Mesothelial cell of epicardium (in vitro differentiated cells): ENCODE results near the gene SAMD1. TPM values are rescaled to one million over a fixed set of nuclear protein-coding genes. Genes with fewer than 3 reads are reported as not detected.

ENCODE experiments used
- DNase-seq, 2 experiments: peaks; one replicate each; pipeline ENCODE4 v3.0.0; 2021; ENCODE audit warnings: low spot score in 2 of 2; ENCODE audit not compliant: unreplicated experiment in 2 of 2
- H3K27ac Mint-ChIP-seq: 2 replicates; pipeline ENCODE4 v1.8.0; 2021; ENCODE audit warnings: mixed read lengths
- H3K27me3 Mint-ChIP-seq: 2 replicates; pipeline ENCODE4 v1.8.0; 2021; ENCODE audit warnings: low read depth, mixed read lengths
- H3K36me3 Mint-ChIP-seq: 2 replicates; pipeline ENCODE4 v1.8.0; 2021; ENCODE audit warnings: mixed read lengths
- H3K4me1 Mint-ChIP-seq: 2 replicates; pipeline ENCODE4 v1.8.0; 2021; ENCODE audit warnings: mixed read lengths
- H3K4me3 Mint-ChIP-seq: 2 replicates; pipeline ENCODE4 v1.8.0; 2021; ENCODE audit warnings: mild to moderate bottlenecking, moderate library complexity, mixed read lengths
- H3K9me3 Mint-ChIP-seq: 2 replicates; pipeline ENCODE4 v1.8.0; 2021; ENCODE audit warnings: mixed read lengths
- total RNA-seq: library from RNA; stranded (reverse); gene quantifications from 3 replicates; pipeline ENCODE4 v1.2.1, GENCODE V29; 2021
- TF ChIP-seq, protein P1 (sequence below): fragments of 200-600 bp; sonication (generic); IDR thresholded peaks from one replicate; pipeline ENCODE4 v1.5.0; 2021; ENCODE audit warnings: antibody characterized with exemption; ENCODE audit not compliant: unreplicated experiment

SAMD1 gene
- total RNA-seq, 1 donor from 2014 or later = 74.0 TPM

DNA sequence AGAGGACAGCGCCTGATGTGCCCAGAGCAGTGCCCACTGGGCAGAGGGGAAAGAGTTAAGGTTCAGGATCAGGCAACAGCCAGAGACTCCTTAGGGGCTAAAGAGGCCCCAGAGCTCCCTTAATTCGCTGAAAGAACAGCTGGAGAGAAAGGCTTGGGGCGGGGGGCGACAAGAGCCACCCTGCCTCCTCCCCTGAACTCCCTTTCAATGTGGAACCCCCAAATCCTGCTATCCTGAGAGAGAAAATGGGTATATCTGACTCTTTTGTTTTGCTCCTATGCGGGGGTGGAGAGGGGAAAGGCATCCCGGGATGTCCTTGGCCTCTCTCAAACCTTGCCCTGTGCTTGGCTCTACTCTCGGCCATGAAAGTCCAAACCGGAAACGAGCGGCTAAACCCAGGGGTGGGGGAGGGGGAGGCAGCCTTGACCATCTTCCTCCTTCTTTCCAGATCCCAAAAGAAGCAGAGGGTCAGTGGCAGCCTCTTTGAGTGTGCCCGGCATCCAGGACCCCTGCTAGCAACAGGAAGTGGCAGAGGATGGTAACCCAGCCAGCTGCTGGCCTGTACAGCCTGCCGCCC is 22.3 kb upstream of the SAMD1 start:
- no peaks in the 10 kb centered on the region for H3K36me3 Mint-ChIP-seq
- H3K27ac Mint-ChIP-seq = peak overlapping the region; percentile 87

DNA sequence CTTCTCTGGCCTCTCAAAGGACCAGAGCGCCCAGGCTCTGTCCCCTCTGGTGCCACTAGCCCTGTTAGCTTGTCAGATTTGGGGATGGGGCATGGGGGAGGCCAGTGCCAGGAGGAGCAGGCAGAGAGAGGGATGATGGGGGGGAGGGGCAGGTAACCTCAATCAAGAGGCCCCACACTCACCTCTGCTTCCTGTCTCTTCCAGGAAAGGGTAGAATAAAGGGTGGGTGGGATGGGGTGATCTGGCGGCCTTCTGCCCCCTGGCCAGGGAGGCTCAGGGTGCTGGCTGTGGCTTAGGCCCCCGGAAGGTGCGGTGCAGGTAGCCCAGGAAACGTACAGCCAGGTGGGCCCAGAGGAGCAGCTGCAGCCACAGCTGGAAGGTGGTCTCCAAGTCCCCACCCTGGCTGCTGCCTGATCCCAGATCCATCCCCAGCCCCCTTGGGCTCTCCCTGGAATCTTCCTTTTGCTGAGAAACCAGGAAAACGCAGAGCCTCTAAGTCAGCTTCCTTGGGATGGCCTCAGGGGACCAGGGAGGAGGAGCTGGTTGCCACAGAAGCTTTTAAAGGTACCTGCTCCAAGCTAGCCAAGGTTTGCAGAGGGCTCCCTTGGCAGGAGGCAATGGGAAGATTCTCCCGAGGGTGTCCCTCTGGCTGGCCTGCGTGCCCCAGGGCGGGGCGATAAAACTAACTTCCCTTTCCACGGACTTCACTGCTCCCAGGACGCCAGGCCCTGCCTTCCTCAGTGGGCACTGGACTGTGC is 21.7 kb upstream of the SAMD1 start:
- peaks cover 26% of the 10 kb centered on the region for H3K4me1 Mint-ChIP-seq
- H3K4me3 Mint-ChIP-seq = no peak overlapping the region
- peak overlapping the region; percentile 87 for H3K27ac Mint-ChIP-seq
- H3K27me3 Mint-ChIP-seq = no peaks in the 10 kb centered on the region
- H3K36me3 Mint-ChIP-seq = peaks cover 1% of the 10 kb centered on the region
- TF ChIP-seq, protein P1, sequence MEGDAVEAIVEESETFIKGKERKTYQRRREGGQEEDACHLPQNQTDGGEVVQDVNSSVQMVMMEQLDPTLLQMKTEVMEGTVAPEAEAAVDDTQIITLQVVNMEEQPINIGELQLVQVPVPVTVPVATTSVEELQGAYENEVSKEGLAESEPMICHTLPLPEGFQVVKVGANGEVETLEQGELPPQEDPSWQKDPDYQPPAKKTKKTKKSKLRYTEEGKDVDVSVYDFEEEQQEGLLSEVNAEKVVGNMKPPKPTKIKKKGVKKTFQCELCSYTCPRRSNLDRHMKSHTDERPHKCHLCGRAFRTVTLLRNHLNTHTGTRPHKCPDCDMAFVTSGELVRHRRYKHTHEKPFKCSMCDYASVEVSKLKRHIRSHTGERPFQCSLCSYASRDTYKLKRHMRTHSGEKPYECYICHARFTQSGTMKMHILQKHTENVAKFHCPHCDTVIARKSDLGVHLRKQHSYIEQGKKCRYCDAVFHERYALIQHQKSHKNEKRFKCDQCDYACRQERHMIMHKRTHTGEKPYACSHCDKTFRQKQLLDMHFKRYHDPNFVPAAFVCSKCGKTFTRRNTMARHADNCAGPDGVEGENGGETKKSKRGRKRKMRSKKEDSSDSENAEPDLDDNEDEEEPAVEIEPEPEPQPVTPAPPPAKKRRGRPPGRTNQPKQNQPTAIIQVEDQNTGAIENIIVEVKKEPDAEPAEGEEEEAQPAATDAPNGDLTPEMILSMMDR = no peak
- no peak for DNase-seq
- no peaks in the 10 kb centered on the region for H3K9me3 Mint-ChIP-seq

More for the DNA sequence above, 22.3 kb upstream of the SAMD1 start:
- H3K27me3 Mint-ChIP-seq = no peaks in the 10 kb centered on the region
- no peak for DNase-seq
- H3K4me1 Mint-ChIP-seq = peaks cover 26% of the 10 kb centered on the region
- H3K9me3 Mint-ChIP-seq = no peaks in the 10 kb centered on the region
- H3K4me3 Mint-ChIP-seq = no peak overlapping the region
- TF ChIP-seq, protein P1 = no peak

DNA sequence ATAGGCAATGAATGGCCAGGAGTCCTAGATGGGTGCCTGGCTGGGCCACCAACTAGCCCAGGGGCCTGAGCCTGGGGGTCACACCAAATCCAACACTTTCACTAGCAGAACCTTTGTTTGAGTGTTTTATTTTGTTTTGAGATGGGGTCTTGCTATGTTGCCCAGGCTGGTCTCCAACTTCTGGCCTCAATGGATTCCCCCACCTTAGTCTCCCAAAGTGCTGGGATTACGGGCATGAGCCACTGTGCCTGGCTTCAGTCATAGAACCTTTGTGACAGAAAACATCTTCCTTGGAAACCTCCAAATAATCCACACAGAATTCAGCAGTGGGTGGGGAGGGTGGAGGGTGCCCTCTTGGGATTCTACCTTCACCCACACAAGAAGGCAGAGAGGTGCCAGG is 20.9 kb upstream of the SAMD1 start:
- Mint-ChIP-seq H3K36me3 (peaks cover 3% of the 10 kb centered on the region), H3K4me1 (peaks cover 22% of the 10 kb centered on the region), H3K4me3 (no peak overlapping the region), H3K27ac (no peak overlapping the region), H3K27me3 (no peaks in the 10 kb centered on the region), H3K9me3 (no peaks in the 10 kb centered on the region)
- no peak for DNase-seq
- TF ChIP-seq, protein P1 = no peak

DNA sequence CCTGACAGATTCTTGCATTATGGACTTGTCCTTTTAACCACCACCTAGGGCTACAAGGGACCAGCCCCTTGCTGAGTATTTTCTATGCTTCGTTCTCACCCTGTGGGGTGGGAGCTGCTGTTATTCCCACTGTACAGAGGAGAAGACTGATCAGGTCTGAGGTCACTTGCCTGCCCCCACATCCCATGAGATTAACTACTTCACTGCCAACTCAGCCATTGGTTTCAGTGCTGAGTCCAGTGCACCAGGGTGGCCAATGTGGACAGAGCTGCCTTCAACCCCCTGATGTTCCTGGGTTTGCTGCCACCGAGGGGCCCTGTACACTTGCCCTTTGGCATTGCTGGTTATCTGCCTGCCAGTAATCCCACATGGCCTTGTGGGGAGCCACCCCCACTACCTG is 20.1 kb upstream of the SAMD1 start:
- peaks cover 15% of the 10 kb centered on the region for H3K4me1 Mint-ChIP-seq
- peaks cover 3% of the 10 kb centered on the region for H3K36me3 Mint-ChIP-seq
- H3K27ac Mint-ChIP-seq = no peak overlapping the region
- no peaks in the 10 kb centered on the region for H3K27me3 Mint-ChIP-seq
- H3K9me3 Mint-ChIP-seq = no peaks in the 10 kb centered on the region
- TF ChIP-seq, protein P1 = no peak
- DNase-seq = no peak
- H3K4me3 Mint-ChIP-seq = no peak overlapping the region

DNA sequence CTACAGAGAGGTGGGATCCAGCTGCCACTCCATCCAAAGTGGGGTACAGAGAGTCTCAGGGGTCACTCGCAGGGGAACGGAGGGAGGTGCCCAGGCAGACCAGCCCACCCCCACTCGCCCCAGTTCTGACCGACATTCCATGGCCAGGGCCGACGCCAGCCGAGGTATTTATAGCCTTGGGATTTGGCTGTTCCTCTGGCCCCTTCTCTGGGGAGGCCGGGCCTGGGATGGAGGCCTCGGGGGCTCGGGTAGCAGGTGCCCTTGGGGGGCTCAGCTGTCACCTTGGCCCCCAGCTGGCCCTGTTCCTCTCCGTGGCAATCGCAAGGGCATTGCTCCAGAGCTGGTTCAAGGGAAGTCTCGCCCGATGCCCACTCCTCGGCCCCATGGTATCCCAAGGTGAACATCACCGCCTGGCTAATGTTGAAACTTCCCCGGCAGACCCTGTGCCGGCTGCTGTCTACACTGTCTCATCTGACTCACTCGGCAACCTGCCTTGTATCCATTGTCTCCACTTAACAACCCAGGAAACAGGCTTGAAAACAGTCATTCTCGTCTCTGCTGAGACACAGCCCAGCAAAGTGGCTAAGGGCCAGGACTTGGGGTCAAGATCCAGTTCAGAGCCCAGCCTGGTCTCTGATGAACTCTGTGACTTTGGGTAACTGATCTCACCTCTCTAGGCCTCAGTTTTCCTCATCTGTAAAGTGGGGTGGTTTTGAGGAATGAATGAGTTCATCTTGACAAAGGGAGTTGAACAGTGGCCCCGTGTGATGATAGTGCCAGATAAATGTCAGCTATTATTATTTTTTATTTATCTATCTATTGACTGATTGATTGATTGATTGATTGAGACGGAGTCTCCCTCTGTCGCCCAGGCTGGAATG is 17.3 kb upstream of the SAMD1 start:
- H3K4me1 Mint-ChIP-seq = peaks cover 6% of the 10 kb centered on the region
- DNase-seq = no peak
- TF ChIP-seq, protein P1 = no peak
- peaks cover 5% of the 10 kb centered on the region for H3K36me3 Mint-ChIP-seq
- H3K27ac Mint-ChIP-seq = no peak overlapping the region
- H3K9me3 Mint-ChIP-seq = no peaks in the 10 kb centered on the region
- H3K27me3 Mint-ChIP-seq = no peaks in the 10 kb centered on the region
- no peak overlapping the region for H3K4me3 Mint-ChIP-seq
